ENCODE results near the gene FBXO3.

- no peak for TF ChIP-seq CTCF (IDR thresholded peaks at IDR 0.05)
- no peak for TF ChIP-seq POLR2A (IDR thresholded peaks at IDR 0.05)
Measured at GRCh38 chr11:33692013-33692504, 82.3 kb downstream of the FBXO3 start.

All from esophagus squamous epithelium (tissue), 4 donors.